Measurements from ENCODE around the gene DPEP2.

DNA sequence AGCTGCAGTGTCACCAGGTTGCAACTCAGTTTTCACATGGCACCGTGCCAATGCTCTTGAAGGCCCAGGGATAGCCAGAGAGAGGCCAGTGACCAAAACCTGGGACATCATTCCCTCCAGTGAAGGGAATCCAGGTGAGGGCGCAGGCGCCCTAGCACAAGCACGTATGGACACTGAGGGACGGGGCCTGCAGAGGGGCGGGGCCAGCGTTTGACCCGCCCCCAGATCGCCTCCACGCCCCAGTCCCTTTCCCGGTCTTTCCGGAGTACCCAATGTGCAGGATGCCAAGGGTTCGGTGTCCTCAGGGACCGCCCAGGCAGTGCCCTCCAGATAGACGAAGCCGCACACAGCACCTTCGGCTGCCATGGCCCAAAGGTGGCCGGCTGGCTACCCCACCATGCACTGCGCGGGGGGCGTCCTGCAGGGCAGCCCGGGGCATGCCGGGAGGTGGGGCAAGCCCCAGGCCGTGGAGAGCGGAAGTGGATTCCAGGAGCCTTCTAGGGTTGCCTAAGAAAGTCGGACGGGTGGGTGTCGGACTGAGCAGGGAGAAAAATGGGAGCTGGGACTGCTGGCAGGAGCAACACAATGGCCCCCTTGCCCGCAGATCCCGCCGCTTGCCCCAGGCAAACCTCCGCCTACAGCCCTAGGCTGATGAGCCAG is 35.5 kb downstream of the DPEP2 start:
- TF ChIP-seq POLR2AphosphoS5 (IDR thresholded peaks at IDR 0.05; ENCODE audit: insufficient read depth in 1 of 2, low read depth in 1 of 2) (no peak), POLR2A (IDR thresholded peaks at IDR 0.05) (no peak)
- TF ChIP-seq, protein P1, sequence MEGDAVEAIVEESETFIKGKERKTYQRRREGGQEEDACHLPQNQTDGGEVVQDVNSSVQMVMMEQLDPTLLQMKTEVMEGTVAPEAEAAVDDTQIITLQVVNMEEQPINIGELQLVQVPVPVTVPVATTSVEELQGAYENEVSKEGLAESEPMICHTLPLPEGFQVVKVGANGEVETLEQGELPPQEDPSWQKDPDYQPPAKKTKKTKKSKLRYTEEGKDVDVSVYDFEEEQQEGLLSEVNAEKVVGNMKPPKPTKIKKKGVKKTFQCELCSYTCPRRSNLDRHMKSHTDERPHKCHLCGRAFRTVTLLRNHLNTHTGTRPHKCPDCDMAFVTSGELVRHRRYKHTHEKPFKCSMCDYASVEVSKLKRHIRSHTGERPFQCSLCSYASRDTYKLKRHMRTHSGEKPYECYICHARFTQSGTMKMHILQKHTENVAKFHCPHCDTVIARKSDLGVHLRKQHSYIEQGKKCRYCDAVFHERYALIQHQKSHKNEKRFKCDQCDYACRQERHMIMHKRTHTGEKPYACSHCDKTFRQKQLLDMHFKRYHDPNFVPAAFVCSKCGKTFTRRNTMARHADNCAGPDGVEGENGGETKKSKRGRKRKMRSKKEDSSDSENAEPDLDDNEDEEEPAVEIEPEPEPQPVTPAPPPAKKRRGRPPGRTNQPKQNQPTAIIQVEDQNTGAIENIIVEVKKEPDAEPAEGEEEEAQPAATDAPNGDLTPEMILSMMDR (IDR thresholded peaks at IDR 0.05), result no peak
